ENCODE measurements around the gene STK10.
A peak's percentile ranks its signal among the peaks of the same experiment; 100 is the strongest.

STK10 gene

GRCh38 chr5:172188033-172188892 lies at the start of gene STK10:
Gene STK10, minus strand, starts transcription at chr5:172188224. Its CDS starts 182 bp downstream, at chr5:172188042.
- H3K9me3 ChIP-seq (ENCODE audit: control insufficient read depth, low read length): no peaks in the 10 kb centered on the region
- H3K27me3 ChIP-seq (ENCODE audit: control insufficient read depth, insufficient read depth, low read length): no peaks in the 10 kb centered on the region
- H3K4me3 ChIP-seq (ENCODE audit: low read length): peak within 1 kb of the TSS; percentile 86
- no peaks in the 10 kb centered on the region for H3K36me3 ChIP-seq (ENCODE audit: control insufficient read depth, insufficient read depth, low read length)
- H3K4me1 ChIP-seq (ENCODE audit: control insufficient read depth, insufficient read depth, low read length): peaks cover 9% of the 10 kb centered on the region
- peak within 1 kb of the TSS; percentile 86 for H3K9ac ChIP-seq (ENCODE audit: low read length)

- H3K9ac ChIP-seq (ENCODE audit: low read length): no peak overlapping the region
- no peaks in the 10 kb centered on the region for H3K36me3 ChIP-seq (ENCODE audit: control insufficient read depth, insufficient read depth, low read length)
- no peak overlapping the region for H3K4me3 ChIP-seq (ENCODE audit: low read length)
- no peaks in the 10 kb centered on the region for H3K9me3 ChIP-seq (ENCODE audit: control insufficient read depth, low read length)
- no peaks in the 10 kb centered on the region for H3K27me3 ChIP-seq (ENCODE audit: control insufficient read depth, insufficient read depth, low read length)
- H3K4me1 ChIP-seq (ENCODE audit: control insufficient read depth, insufficient read depth, low read length): peaks cover 33% of the 10 kb centered on the region
Measured at GRCh38 chr5:172235827-172236736, 48.1 kb upstream of the STK10 start.

GRCh38 chr5:172235132-172235780 lies 47.2 kb upstream of the STK10 start:
- Histone ChIP-seq H3K4me3 (ENCODE audit: low read length) (no peak overlapping the region), H3K36me3 (ENCODE audit: control insufficient read depth, insufficient read depth, low read length) (no peaks in the 10 kb centered on the region), H3K9ac (ENCODE audit: low read length) (no peak overlapping the region), H3K27me3 (ENCODE audit: control insufficient read depth, insufficient read depth, low read length) (no peaks in the 10 kb centered on the region), H3K4me1 (ENCODE audit: control insufficient read depth, insufficient read depth, low read length) (peaks cover 33% of the 10 kb centered on the region), H3K9me3 (ENCODE audit: control insufficient read depth, low read length) (no peaks in the 10 kb centered on the region)

GRCh38 chr5:172234031-172234430 lies 46.0 kb upstream of the STK10 start:
- H3K9me3 ChIP-seq (ENCODE audit: control insufficient read depth, low read length): no peaks in the 10 kb centered on the region
- no peaks in the 10 kb centered on the region for H3K36me3 ChIP-seq (ENCODE audit: control insufficient read depth, insufficient read depth, low read length)
- H3K27me3 ChIP-seq (ENCODE audit: control insufficient read depth, insufficient read depth, low read length): no peaks in the 10 kb centered on the region
- H3K9ac ChIP-seq (ENCODE audit: low read length): no peak overlapping the region
- no peak overlapping the region for H3K4me3 ChIP-seq (ENCODE audit: low read length)
- H3K4me1 ChIP-seq (ENCODE audit: control insufficient read depth, insufficient read depth, low read length): peaks cover 33% of the 10 kb centered on the region

GRCh38 chr5:172229904-172230303 lies 41.9 kb upstream of the STK10 start:
- no peak overlapping the region for H3K9ac ChIP-seq (ENCODE audit: low read length)
- H3K9me3 ChIP-seq (ENCODE audit: control insufficient read depth, low read length): no peaks in the 10 kb centered on the region
- no peaks in the 10 kb centered on the region for H3K36me3 ChIP-seq (ENCODE audit: control insufficient read depth, insufficient read depth, low read length)

GRCh38 chr5:172224996-172225395 lies 37.0 kb upstream of the STK10 start:
- Histone ChIP-seq H3K4me1 (ENCODE audit: control insufficient read depth, insufficient read depth, low read length) (no peaks in the 10 kb centered on the region), H3K36me3 (ENCODE audit: control insufficient read depth, insufficient read depth, low read length) (no peaks in the 10 kb centered on the region), H3K9ac (ENCODE audit: low read length) (no peak overlapping the region), H3K27me3 (ENCODE audit: control insufficient read depth, insufficient read depth, low read length) (no peaks in the 10 kb centered on the region), H3K9me3 (ENCODE audit: control insufficient read depth, low read length) (no peaks in the 10 kb centered on the region), H3K4me3 (ENCODE audit: low read length) (no peak overlapping the region)

More at GRCh38 chr5:172229904-172230303, 41.9 kb upstream of the STK10 start:
- Histone ChIP-seq H3K27me3 (ENCODE audit: control insufficient read depth, insufficient read depth, low read length) (no peaks in the 10 kb centered on the region), H3K4me3 (ENCODE audit: low read length) (no peak overlapping the region), H3K4me1 (ENCODE audit: control insufficient read depth, insufficient read depth, low read length) (peaks cover 5% of the 10 kb centered on the region)

GRCh38 chr5:172223901-172224873 lies 36.2 kb upstream of the STK10 start:
- Histone ChIP-seq H3K36me3 (ENCODE audit: control insufficient read depth, insufficient read depth, low read length) (no peaks in the 10 kb centered on the region), H3K9ac (ENCODE audit: low read length) (no peak overlapping the region), H3K9me3 (ENCODE audit: control insufficient read depth, low read length) (no peaks in the 10 kb centered on the region), H3K4me3 (ENCODE audit: low read length) (no peak overlapping the region), H3K27me3 (ENCODE audit: control insufficient read depth, insufficient read depth, low read length) (no peaks in the 10 kb centered on the region), H3K4me1 (ENCODE audit: control insufficient read depth, insufficient read depth, low read length) (no peaks in the 10 kb centered on the region)

GRCh38 chr5:172219296-172219695 lies 31.3 kb upstream of the STK10 start:
- H3K4me1 ChIP-seq (ENCODE audit: control insufficient read depth, insufficient read depth, low read length): no peaks in the 10 kb centered on the region
- H3K36me3 ChIP-seq (ENCODE audit: control insufficient read depth, insufficient read depth, low read length): no peaks in the 10 kb centered on the region
- no peaks in the 10 kb centered on the region for H3K9me3 ChIP-seq (ENCODE audit: control insufficient read depth, low read length)

GRCh38 chr5:172216345-172216744 lies 28.3 kb upstream of the STK10 start:
- Histone ChIP-seq H3K9me3 (ENCODE audit: control insufficient read depth, low read length) (no peaks in the 10 kb centered on the region), H3K4me1 (ENCODE audit: control insufficient read depth, insufficient read depth, low read length) (no peaks in the 10 kb centered on the region)

More at GRCh38 chr5:172219296-172219695, 31.3 kb upstream of the STK10 start:
- no peaks in the 10 kb centered on the region for H3K27me3 ChIP-seq (ENCODE audit: control insufficient read depth, insufficient read depth, low read length)
- H3K4me3 ChIP-seq (ENCODE audit: low read length): no peak overlapping the region
- H3K9ac ChIP-seq (ENCODE audit: low read length): no peak overlapping the region

GRCh38 chr5:172213126-172213525 lies 25.1 kb upstream of the STK10 start:
- H3K36me3 ChIP-seq (ENCODE audit: control insufficient read depth, insufficient read depth, low read length): no peaks in the 10 kb centered on the region
- no peaks in the 10 kb centered on the region for H3K4me1 ChIP-seq (ENCODE audit: control insufficient read depth, insufficient read depth, low read length)
- no peaks in the 10 kb centered on the region for H3K9me3 ChIP-seq (ENCODE audit: control insufficient read depth, low read length)
- H3K9ac ChIP-seq (ENCODE audit: low read length): no peak overlapping the region
- no peak overlapping the region for H3K4me3 ChIP-seq (ENCODE audit: low read length)
- no peaks in the 10 kb centered on the region for H3K27me3 ChIP-seq (ENCODE audit: control insufficient read depth, insufficient read depth, low read length)

More at GRCh38 chr5:172216345-172216744, 28.3 kb upstream of the STK10 start:
- no peaks in the 10 kb centered on the region for H3K27me3 ChIP-seq (ENCODE audit: control insufficient read depth, insufficient read depth, low read length)
- no peak overlapping the region for H3K4me3 ChIP-seq (ENCODE audit: low read length)
- H3K9ac ChIP-seq (ENCODE audit: low read length): no peak overlapping the region
- H3K36me3 ChIP-seq (ENCODE audit: control insufficient read depth, insufficient read depth, low read length): no peaks in the 10 kb centered on the region

- H3K27me3 ChIP-seq (ENCODE audit: control insufficient read depth, insufficient read depth, low read length): no peaks in the 10 kb centered on the region
- no peaks in the 10 kb centered on the region for H3K4me1 ChIP-seq (ENCODE audit: control insufficient read depth, insufficient read depth, low read length)
- no peak overlapping the region for H3K9ac ChIP-seq (ENCODE audit: low read length)
- H3K4me3 ChIP-seq (ENCODE audit: low read length): no peak overlapping the region
- no peaks in the 10 kb centered on the region for H3K36me3 ChIP-seq (ENCODE audit: control insufficient read depth, insufficient read depth, low read length)
- H3K9me3 ChIP-seq (ENCODE audit: control insufficient read depth, low read length): no peaks in the 10 kb centered on the region
Measured at GRCh38 chr5:172211676-172212075, 23.7 kb upstream of the STK10 start.
